ENCODE measurements around the gene C12orf42.
"Not testable (repeated sequence)": the region's sequence is repeated elsewhere in the genome, so short reads cannot be mapped to it uniquely, and the experiment has no call there.

Gene C12orf42

GRCh38 chr12:103431387-103431786 lies 64.4 kb downstream of the C12orf42 start:
- DNase-seq: no peak
- no peaks in the 10 kb centered on the region for H3K27me3 Mint-ChIP-seq
- H3K9me3 Mint-ChIP-seq: peaks cover 6 to 18% of the 10 kb centered on the region in 2 donors
- no peak overlapping the region for H3K27ac Mint-ChIP-seq
- no peak overlapping the region for H3K4me3 Mint-ChIP-seq
- peaks cover 2 to 11% of the 10 kb centered on the region in 2 donors for H3K4me1 Mint-ChIP-seq (ENCODE audit: low read depth in 2 of 2)
- H3K36me3 Mint-ChIP-seq (ENCODE audit: insufficient read depth): peaks cover 10% of the 10 kb centered on the region
- ATAC-seq (replicated peaks): no peak

DNA sequence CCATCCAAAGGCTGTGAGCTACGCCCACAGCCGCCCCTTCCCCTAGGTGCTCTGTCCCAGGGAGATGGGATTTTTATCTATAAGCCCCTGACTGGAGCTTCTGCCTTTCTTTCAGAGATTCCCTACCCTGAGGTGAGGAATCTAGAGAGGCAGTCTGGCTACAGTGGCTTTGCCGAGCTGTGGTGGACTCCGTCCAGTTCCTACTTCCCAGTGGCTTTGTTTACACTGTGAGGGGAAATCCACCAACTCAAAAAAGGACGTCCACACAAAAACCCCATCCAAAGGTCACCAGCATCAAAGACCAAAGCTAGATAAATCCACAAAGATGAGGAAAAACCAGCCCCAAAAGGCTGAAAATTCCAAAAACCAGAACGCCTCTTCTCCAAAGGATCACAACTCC lies 70.1 kb downstream of the C12orf42 start:
- not testable (repeated sequence) for H3K27ac Mint-ChIP-seq; H3K27me3 Mint-ChIP-seq; H3K36me3 Mint-ChIP-seq (ENCODE audit: insufficient read depth); ATAC-seq (replicated peaks); H3K4me3 Mint-ChIP-seq; DNase-seq
- H3K9me3 Mint-ChIP-seq: peaks cover 4 to 18% of the 10 kb centered on the region in 2 donors
- H3K4me1 Mint-ChIP-seq (ENCODE audit: low read depth in 2 of 2): peaks cover 2 to 11% of the 10 kb centered on the region in 2 donors

DNA sequence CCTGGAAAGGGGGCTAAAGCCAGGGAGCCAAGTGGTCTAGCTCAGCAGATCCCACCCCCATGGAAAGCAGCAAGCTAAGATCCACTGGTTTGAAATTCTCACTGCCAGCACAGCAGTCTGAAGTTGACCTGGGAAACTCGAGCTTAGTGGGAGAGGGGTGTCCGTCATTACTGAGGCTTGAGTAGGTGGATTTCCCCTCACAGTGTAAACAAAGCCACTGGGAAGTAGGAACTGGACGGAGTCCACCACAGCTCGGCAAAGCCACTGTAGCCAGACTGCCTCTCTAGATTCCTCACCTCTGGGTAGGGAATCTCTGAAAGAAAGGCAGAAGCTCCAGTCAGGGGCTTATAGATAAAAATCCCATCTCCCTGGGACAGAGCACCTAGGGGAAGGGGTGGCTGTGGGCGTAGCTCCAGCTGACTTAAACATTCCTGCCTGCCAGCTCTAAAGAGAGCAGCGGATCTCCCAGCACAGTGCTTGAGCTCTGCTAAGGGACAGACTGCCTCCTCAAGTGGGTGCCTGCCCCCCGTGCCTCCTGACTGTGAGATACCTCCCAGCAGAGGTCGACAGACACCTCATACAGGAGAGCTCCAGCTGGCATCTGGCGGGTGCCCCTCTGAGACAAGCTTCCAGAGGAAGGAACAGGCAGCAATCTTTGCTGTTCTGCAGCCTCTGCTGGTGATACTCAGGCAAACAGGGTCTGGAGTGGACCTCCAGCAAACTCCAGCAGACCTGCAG lies 70.8 kb downstream of the C12orf42 start:
- H3K27me3 Mint-ChIP-seq; H3K4me1 Mint-ChIP-seq (ENCODE audit: low read depth in 2 of 2); H3K4me3 Mint-ChIP-seq; DNase-seq; H3K27ac Mint-ChIP-seq; ATAC-seq (replicated peaks); H3K36me3 Mint-ChIP-seq (ENCODE audit: insufficient read depth): not testable (repeated sequence)
- peaks cover 3 to 18% of the 10 kb centered on the region in 2 donors for H3K9me3 Mint-ChIP-seq

GRCh38 chr12:103423516-103423910 lies 72.3 kb downstream of the C12orf42 start:
- peaks cover 2 to 6% of the 10 kb centered on the region in 2 donors for H3K4me1 Mint-ChIP-seq (ENCODE audit: low read depth in 2 of 2)
- H3K9me3 Mint-ChIP-seq: peaks cover 3 to 18% of the 10 kb centered on the region in 2 donors
- no peak for ATAC-seq (replicated peaks)
- H3K4me3 Mint-ChIP-seq: no peak overlapping the region
- H3K36me3 Mint-ChIP-seq (ENCODE audit: insufficient read depth): peaks cover 5% of the 10 kb centered on the region
- H3K27me3 Mint-ChIP-seq: no peaks in the 10 kb centered on the region
- no peak for DNase-seq
- no peak overlapping the region for H3K27ac Mint-ChIP-seq

DNA sequence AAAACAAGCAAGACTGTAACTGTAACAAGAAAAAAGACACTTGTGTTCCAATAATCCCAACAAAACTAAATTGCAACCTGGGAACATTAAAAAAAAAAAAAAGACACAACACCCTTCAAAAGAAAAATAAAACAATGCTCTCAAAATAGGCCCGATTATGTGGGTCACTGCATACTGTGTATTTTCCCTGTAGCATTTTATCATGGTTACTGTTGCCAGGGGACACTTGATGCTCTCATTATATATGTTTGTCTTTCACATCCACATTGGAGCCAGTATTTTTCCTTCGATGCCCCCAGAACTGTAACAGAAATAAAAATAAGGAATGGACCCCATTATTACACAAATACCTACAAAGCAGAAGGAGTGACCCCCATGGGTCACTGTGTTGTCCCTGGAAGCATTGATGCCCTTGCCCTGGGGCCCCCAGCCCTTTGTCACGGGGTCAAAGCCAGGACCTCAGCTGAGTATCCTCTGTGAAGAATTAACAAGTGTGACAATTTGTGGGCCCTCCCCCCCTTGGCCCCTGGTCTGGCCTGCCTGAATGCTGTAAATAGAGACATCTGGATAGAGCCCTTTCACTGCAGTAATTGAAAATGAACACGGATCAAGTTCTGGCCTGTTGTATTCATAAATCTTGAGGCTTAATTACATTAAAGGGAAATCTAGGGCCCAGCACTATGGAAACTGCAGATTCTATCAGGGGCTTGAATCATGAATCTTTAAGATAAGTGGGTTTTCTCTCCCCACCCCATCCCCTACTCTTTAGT lies 72.8 kb downstream of the C12orf42 start:
- DNase-seq: no peak
- no peak for ATAC-seq (replicated peaks)
- peaks cover 2 to 16% of the 10 kb centered on the region in 2 donors for H3K9me3 Mint-ChIP-seq
- H3K36me3 Mint-ChIP-seq (ENCODE audit: insufficient read depth): peaks cover 5% of the 10 kb centered on the region
- no peak overlapping the region for H3K4me3 Mint-ChIP-seq
- no peak overlapping the region for H3K27ac Mint-ChIP-seq
- H3K27me3 Mint-ChIP-seq: no peaks in the 10 kb centered on the region
- peaks cover 2 to 6% of the 10 kb centered on the region in 2 donors for H3K4me1 Mint-ChIP-seq (ENCODE audit: low read depth in 2 of 2)

GRCh38 chr12:103422328-103422727 lies 73.4 kb downstream of the C12orf42 start:
- no peak for ATAC-seq (replicated peaks)
- peaks cover 5% of the 10 kb centered on the region for H3K36me3 Mint-ChIP-seq (ENCODE audit: insufficient read depth)
- DNase-seq: no peak
- no peak overlapping the region for H3K4me3 Mint-ChIP-seq
- H3K4me1 Mint-ChIP-seq (ENCODE audit: low read depth in 2 of 2): peaks cover 0 to under 1% of the 10 kb centered on the region in 2 donors
- H3K9me3 Mint-ChIP-seq: peaks cover 0 to 10% of the 10 kb centered on the region in 2 donors
- no peaks in the 10 kb centered on the region for H3K27me3 Mint-ChIP-seq
- no peak overlapping the region for H3K27ac Mint-ChIP-seq

DNA sequence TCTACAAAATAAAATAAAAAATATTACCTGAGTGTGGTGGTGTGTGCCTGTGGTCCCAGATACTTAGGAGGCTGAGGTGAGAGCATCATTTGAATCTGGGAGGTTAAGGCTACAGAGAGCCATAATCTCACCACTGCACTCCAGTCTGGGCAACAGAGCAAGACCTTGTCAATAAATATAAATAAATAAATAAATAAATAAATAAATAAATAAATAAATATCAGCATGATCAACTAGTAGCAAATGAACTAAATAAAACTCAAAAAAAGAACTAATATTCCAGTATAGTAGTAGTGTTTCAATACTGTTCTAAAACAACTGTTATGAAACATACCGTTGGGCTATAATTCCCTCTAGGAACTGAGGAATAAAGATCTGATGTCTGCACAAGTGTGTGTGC lies 74.4 kb downstream of the C12orf42 start:
- ATAC-seq (replicated peaks): no peak
- Mint-ChIP-seq H3K27me3 (no peaks in the 10 kb centered on the region), H3K27ac (no peak overlapping the region), H3K4me3 (no peak overlapping the region), H3K36me3 (ENCODE audit: insufficient read depth) (peaks cover 2% of the 10 kb centered on the region), H3K9me3 (peaks cover 0 to under 1% of the 10 kb centered on the region in 2 donors), H3K4me1 (ENCODE audit: low read depth in 2 of 2) (no peaks in the 10 kb centered on the region)
- no peak for DNase-seq

GRCh38 chr12:103415681-103416080 lies 80.1 kb downstream of the C12orf42 start:
- DNase-seq (no peak), ATAC-seq (replicated peaks) (no peak)
- Mint-ChIP-seq H3K36me3 (ENCODE audit: insufficient read depth) (peaks cover 2% of the 10 kb centered on the region), H3K27ac (no peak overlapping the region), H3K4me3 (no peak overlapping the region), H3K27me3 (no peaks in the 10 kb centered on the region), H3K9me3 (peaks cover 0 to 2% of the 10 kb centered on the region in 2 donors), H3K4me1 (ENCODE audit: low read depth in 2 of 2) (no peaks in the 10 kb centered on the region)

DNA sequence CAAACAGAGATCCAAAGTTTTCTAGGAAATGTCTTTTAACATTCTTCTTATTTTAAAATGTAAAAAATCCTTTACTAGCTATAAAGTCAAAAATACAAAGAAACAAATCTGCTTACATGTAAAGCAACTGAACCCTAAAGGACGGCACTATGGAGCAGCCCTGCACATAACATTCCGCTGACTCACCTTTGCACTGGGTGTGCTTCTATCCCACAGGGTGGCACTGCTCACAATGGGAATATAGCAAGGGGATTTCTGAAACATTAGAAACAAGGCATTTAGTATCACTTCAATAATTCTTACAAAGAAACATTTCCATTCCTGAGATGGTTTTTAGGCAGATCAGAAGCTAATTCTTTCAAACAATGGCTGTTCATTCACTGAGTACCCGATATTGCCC lies 94.3 kb downstream of the C12orf42 start:
- Mint-ChIP-seq H3K27me3 (no peaks in the 10 kb centered on the region), H3K9me3 (no peaks in the 10 kb centered on the region), H3K4me1 (ENCODE audit: low read depth in 2 of 2) (peaks cover 0 to 10% of the 10 kb centered on the region in 2 donors), H3K4me3 (no peak overlapping the region), H3K27ac (no peak overlapping the region), H3K36me3 (ENCODE audit: insufficient read depth) (no peaks in the 10 kb centered on the region)
- ATAC-seq (replicated peaks) (no peak), DNase-seq (no peak)

- peaks cover 0 to 4% of the 10 kb centered on the region in 2 donors for H3K4me1 Mint-ChIP-seq (ENCODE audit: low read depth in 2 of 2)
- no peaks in the 10 kb centered on the region for H3K36me3 Mint-ChIP-seq (ENCODE audit: insufficient read depth)
- DNase-seq: no peak
- ATAC-seq (replicated peaks): no peak
- no peaks in the 10 kb centered on the region for H3K9me3 Mint-ChIP-seq
- H3K4me3 Mint-ChIP-seq: no peak overlapping the region
- no peaks in the 10 kb centered on the region for H3K27me3 Mint-ChIP-seq
- H3K27ac Mint-ChIP-seq: no peak overlapping the region
Observed at GRCh38 chr12:103399986-103400385, 95.8 kb downstream of the C12orf42 start.

DNA sequence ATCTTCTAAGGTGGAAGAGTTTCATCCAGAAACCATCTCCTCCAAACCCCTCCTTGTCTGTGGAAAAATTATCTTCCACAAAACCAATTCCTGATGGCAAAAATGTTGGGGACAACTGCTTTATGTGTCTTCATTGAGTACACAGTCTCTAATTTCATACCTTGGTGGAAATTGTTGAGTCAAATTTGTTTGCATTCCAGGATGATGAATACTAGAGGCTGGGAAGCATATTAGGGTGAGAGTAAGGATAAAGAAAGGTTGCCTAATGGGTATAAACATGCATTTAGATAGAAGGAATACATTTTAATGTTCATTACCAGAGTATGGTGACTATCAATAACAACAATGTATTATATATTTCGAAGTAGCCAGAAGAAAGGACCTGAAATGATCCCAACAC lies 98.2 kb downstream of the C12orf42 start:
- H3K27me3 Mint-ChIP-seq: no peaks in the 10 kb centered on the region
- H3K9me3 Mint-ChIP-seq: no peaks in the 10 kb centered on the region
- DNase-seq (no peak), ATAC-seq (replicated peaks) (no peak)
- H3K36me3 Mint-ChIP-seq (ENCODE audit: insufficient read depth): no peaks in the 10 kb centered on the region
- H3K4me3 Mint-ChIP-seq: no peak overlapping the region
- H3K4me1 Mint-ChIP-seq (ENCODE audit: low read depth in 2 of 2): peaks cover 0 to 3% of the 10 kb centered on the region in 2 donors
- H3K27ac Mint-ChIP-seq: no peak overlapping the region

DNA sequence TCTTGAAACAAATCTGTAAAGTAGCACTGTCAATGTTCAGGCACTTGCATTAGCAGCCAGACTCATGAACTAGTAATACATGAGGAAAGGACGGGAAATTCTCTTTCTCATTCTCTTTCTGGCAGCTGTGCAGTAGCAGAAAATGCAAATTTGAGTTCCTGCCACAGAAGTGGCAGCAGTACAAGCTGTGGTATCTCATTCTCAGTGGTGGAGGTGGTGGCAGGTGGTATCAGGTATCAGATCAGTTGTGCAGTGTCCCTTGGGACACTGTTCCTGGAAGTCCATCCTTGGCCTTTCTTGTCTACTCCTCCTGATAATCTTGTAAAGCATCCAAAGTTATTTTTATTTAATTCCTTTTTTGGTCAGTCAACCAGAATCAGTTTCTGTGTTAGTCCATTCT lies 103.0 kb downstream of the C12orf42 start:
- no peak for DNase-seq
- ATAC-seq (replicated peaks): no peak
- Mint-ChIP-seq H3K27me3 (no peaks in the 10 kb centered on the region), H3K27ac (no peak overlapping the region), H3K9me3 (peaks cover 0 to 8% of the 10 kb centered on the region in 2 donors), H3K36me3 (ENCODE audit: insufficient read depth) (no peaks in the 10 kb centered on the region), H3K4me1 (ENCODE audit: low read depth in 2 of 2) (no peaks in the 10 kb centered on the region), H3K4me3 (no peak overlapping the region)

DNA sequence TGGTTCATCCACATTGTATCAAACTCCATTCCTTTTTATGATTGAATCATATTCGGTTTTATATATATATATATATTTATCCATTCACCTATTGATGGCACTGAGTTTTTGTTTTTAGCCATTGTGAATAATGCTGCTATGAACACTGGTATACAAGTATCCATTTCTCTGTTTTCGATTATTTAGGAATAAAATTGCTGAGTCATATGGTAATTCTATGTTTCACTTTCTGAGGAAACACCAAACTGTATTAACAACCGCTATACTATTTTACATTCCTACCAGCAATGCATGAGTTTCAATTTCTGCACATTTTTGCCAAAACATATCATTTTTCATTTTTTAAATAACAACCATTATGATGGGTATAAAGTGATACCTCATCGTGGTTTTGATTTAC lies 104.7 kb downstream of the C12orf42 start:
- Mint-ChIP-seq H3K9me3 (peaks cover 0 to 8% of the 10 kb centered on the region in 2 donors), H3K4me1 (ENCODE audit: low read depth in 2 of 2) (no peaks in the 10 kb centered on the region), H3K36me3 (ENCODE audit: insufficient read depth) (no peaks in the 10 kb centered on the region), H3K4me3 (no peak overlapping the region), H3K27ac (no peak overlapping the region), H3K27me3 (no peaks in the 10 kb centered on the region)
- DNase-seq (no peak), ATAC-seq (replicated peaks) (no peak)

DNA sequence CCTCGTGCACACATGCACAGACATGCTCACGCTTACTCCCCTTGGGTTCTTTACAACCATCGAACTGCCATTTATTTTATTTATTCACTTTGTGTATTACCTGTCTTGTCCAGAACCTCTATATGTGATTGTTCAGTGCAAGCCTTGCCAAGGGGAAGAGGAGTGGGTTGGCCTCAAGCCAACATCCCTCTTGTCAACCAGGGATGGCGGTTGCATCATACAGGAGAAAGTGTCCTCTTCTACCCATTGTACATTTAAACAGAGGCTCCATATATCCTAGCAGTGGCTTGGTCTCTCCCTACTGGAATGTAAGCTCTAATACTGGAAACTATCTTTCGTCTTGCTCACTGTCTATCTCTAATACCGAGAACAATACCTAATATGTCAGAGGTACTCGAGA lies 108.4 kb downstream of the C12orf42 start:
- ATAC-seq (replicated peaks): no peak
- Mint-ChIP-seq H3K4me1 (ENCODE audit: low read depth in 2 of 2) (no peaks in the 10 kb centered on the region), H3K9me3 (peaks cover 0 to 8% of the 10 kb centered on the region in 2 donors), H3K36me3 (ENCODE audit: insufficient read depth) (no peaks in the 10 kb centered on the region), H3K27me3 (no peaks in the 10 kb centered on the region), H3K4me3 (no peak overlapping the region), H3K27ac (peak overlapping the region in 1 of 2 donors; percentile 19)
- no peak for DNase-seq
